Mucosa of rectum (tissue), 2 donors: ENCODE measurements around the gene PRKG1.

Experiments used
- H3K27ac ChIP-seq, 2 donors: one replicate each; pipeline ENCODE4 v1.7.0; 2013; ENCODE audit warnings: inconsistent platforms in 2 of 2, low read depth in 2 of 2, low read length in 2 of 2
- H3K27me3 ChIP-seq, 2 donors: one replicate each; pipeline ENCODE4 v1.7.0; 2013; ENCODE audit warnings: low read length in 2 of 2; ENCODE audit not compliant: control insufficient read depth in 2 of 2, insufficient read depth in 2 of 2
- H3K36me3 ChIP-seq, 2 donors: one replicate each; pipeline ENCODE4 v1.7.0; 2013; ENCODE audit warnings: low read length in 2 of 2; ENCODE audit not compliant: control insufficient read depth in 2 of 2, insufficient read depth in 2 of 2
- H3K4me1 ChIP-seq, 2 donors: one replicate each; pipeline ENCODE4 v1.7.0; 2013; ENCODE audit warnings: low read length in 2 of 2, mild to moderate bottlenecking in 1 of 2; ENCODE audit not compliant: control insufficient read depth in 2 of 2, insufficient read depth in 2 of 2
- H3K4me3 ChIP-seq, 2 donors: one replicate each; pipeline ENCODE4 v1.7.0; 2013; ENCODE audit warnings: low read length in 2 of 2
- H3K9ac ChIP-seq, 2 donors: one replicate each; pipeline ENCODE4 v1.7.0; 2013; ENCODE audit warnings: low read length in 2 of 2, low read depth in 1 of 2, mild to moderate bottlenecking in 1 of 2
- H3K9me3 ChIP-seq, 2 donors: one replicate each; pipeline ENCODE4 v1.7.0; 2013; ENCODE audit warnings: low read length in 2 of 2; ENCODE audit not compliant: control insufficient read depth in 2 of 2
- donor health status: healthy.
- donor health status: Normal muscosa, but diverticular disease.

PRKG1 gene

DNA sequence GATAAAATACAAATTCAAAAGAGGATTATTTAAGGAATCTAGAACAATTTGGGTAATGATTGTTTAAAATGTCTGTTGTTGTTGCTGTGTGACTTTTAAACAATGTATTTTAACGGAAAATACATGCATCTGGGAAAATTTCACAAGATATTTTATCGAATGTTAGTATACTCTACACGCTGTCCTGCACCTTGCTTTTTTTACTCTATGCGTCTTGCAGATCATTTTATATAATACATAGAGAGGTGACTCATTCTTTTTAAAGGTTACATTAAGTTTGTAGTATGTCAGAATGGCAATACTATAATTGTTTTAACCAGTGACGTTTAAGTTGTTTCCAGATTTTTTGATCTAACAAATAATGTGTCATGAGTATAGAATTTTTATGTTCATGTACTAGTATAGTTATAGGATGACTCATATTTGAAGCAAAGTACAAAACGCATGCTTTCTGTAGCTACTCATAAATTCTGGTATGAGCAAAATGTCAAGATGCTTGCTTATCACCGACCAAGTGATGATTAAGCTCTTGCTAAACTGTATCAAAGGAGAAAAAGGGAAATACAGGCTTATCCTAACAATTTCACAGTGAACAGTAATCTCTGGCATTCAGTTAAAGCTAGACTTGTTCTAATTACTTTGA lies 1244.7 kb downstream of the PRKG1 start:
- Histone ChIP-seq H3K27me3 (peaks cover 7 to 17% of the 10 kb centered on the region in 2 donors), H3K9me3 (no peaks in the 10 kb centered on the region), H3K27ac (no peak overlapping the region), H3K9ac (no peak overlapping the region), H3K4me3 (no peak overlapping the region), H3K4me1 (peaks cover 5 to 9% of the 10 kb centered on the region in 2 donors), H3K36me3 (no peaks in the 10 kb centered on the region)

DNA sequence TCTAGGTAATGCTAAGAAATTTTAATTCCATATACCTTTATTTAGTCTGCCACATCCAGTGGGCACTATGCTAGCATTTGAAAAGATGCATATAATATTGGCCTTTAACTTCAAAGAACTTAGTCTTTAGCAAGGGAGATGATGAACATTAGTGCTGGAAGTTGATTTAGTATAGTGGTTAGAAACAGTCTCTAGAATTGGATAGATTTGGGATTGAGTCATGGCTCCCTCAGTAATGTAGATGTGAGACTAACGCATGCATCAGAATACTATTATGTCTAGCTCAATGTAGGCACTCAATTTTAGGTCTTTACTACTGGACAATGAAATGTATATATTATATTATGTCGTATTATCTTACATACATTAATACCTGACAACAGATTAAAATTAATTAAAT lies 1245.6 kb downstream of the PRKG1 start:
- H3K36me3 ChIP-seq, result no peaks in the 10 kb centered on the region
- no peak overlapping the region for H3K9ac ChIP-seq
- H3K4me1 ChIP-seq, result peaks cover 0 to under 1% of the 10 kb centered on the region in 2 donors
- H3K27me3 ChIP-seq, result peaks cover 7 to 12% of the 10 kb centered on the region in 2 donors
- no peaks in the 10 kb centered on the region for H3K9me3 ChIP-seq
- H3K4me3 ChIP-seq, result no peak overlapping the region
- H3K27ac ChIP-seq, result no peak overlapping the region

DNA sequence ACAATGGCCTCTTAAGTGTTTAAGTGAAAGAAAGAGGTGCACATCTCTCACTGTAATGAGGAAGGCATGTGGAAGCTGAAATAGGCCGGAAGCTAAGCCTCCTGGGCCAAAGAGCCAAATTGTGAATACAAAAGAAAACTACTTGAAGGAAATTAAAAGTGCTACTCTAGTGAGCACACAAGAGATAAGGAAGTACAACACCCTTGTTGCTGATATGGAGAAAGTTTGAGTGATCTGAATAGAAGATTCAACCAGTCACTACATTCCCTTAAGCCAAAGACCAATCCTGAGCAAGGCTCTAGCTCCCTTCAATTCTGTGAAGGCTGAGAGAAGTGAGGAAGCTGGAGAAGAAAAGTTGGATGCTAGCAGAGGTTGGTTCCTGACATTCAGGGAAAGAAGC lies 1248.0 kb downstream of the PRKG1 start:
- Histone ChIP-seq H3K9ac (no peak overlapping the region), H3K27ac (no peak overlapping the region), H3K9me3 (no peaks in the 10 kb centered on the region), H3K4me3 (no peak overlapping the region), H3K36me3 (no peaks in the 10 kb centered on the region), H3K27me3 (no peaks in the 10 kb centered on the region), H3K4me1 (no peaks in the 10 kb centered on the region)

DNA sequence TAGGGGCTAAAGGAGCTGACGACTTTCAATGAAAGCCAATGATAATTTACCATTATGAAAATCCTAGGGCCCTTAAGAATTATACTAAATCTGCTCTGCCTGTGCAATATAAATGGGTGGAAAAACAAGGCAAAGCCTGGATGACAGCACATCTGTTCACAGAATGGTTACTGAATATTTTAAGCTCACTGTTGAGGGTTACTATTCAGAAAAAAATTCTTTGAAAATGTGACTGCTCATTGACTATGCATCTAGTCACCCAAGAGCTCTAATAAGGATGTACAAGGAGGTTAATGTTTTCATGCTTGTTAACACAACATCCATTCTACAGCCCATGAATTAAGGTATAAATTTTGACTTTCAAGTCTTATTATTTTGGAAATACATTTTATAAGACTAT lies 1248.6 kb downstream of the PRKG1 start:
- Histone ChIP-seq H3K27me3 (no peaks in the 10 kb centered on the region), H3K27ac (no peak overlapping the region), H3K4me3 (no peak overlapping the region), H3K9ac (no peak overlapping the region), H3K4me1 (no peaks in the 10 kb centered on the region), H3K9me3 (no peaks in the 10 kb centered on the region), H3K36me3 (no peaks in the 10 kb centered on the region)

DNA sequence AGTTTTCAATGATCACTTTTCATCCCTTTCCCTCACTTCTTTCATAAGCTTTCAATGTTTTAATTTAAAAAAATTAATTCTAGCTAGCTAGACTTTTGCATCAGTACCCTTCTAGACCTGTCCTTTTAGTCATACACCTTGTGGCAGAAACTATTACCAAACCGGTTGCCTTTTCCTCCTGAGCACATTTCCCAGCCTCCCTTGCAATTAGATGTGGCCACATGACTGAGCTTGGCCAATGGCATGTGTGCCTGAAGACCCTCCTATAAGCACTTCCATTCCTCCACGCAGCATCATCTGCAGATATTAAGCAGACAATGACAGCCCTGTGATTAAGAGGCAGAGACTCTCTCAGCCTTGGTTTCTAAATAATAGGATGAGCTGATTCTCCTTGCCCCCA lies 1252.1 kb downstream of the PRKG1 start:
- H3K9me3 ChIP-seq, result no peaks in the 10 kb centered on the region
- H3K36me3 ChIP-seq, result no peaks in the 10 kb centered on the region
- H3K27ac ChIP-seq, result no peak overlapping the region
- no peak overlapping the region for H3K9ac ChIP-seq
- no peaks in the 10 kb centered on the region for H3K27me3 ChIP-seq
- no peaks in the 10 kb centered on the region for H3K4me1 ChIP-seq
- no peak overlapping the region for H3K4me3 ChIP-seq

DNA sequence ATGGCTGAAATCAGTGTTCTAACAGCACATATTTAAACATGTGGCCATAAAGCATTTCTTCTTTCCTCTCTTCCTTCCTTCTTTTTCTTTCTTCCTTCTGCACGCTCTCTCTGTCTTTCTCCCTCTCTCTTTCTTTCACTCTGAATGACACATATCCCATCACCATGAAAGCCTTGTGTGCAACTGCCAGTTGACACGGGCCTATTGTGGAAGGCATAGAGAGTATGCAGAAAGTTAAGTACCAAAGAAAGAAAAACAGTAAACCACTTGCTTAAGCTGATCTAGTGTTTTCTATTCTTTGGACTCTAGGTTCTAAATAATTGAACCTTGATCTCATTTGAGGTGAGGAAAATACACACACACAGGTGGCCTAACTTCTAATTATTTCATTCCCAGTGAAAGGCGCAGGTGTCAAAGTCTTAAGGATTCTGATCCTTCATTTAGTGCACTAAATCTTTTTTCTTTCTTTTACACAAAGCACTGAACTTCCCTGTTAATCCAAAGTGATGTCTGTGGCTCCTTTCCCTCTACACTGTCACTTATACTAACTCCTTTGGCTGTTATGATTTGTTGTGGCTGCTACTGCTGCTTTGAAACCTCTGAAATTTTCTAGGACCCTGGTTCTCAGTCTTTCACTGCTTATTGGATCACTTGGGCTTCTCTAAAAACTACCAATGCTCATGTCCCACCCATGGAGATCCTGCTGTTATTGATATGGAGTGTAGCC lies 1257.5 kb downstream of the PRKG1 start:
- H3K4me3 ChIP-seq, result no peak overlapping the region

DNA sequence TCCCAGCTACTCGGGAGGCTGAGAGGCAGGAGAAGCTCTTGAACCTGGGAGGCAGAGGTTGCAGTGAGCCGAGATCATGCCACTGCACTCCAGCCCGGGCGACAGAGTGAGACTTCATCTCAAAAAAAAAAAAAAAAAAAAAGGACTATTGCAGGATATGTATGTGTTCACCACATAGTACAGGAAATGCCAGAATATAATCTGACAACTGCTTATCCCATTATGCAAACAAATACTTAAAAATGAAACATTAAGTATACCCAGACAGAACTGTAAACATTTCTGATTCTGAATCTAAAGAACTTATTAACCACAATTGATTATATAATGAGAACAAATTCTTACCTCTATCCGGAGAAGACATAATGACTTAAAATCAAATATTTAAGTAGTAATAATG lies 1258.5 kb downstream of the PRKG1 start:
- Histone ChIP-seq H3K4me1 (no peaks in the 10 kb centered on the region), H3K9ac (no peak overlapping the region), H3K4me3 (no peak overlapping the region), H3K27ac (no peak overlapping the region), H3K9me3 (no peaks in the 10 kb centered on the region), H3K36me3 (no peaks in the 10 kb centered on the region), H3K27me3 (no peaks in the 10 kb centered on the region)

More for the DNA sequence above, 1257.5 kb downstream of the PRKG1 start:
- no peaks in the 10 kb centered on the region for H3K9me3 ChIP-seq
- no peaks in the 10 kb centered on the region for H3K4me1 ChIP-seq
- no peak overlapping the region for H3K27ac ChIP-seq
- H3K36me3 ChIP-seq, result no peaks in the 10 kb centered on the region
- H3K27me3 ChIP-seq, result no peaks in the 10 kb centered on the region
- no peak overlapping the region for H3K9ac ChIP-seq

DNA sequence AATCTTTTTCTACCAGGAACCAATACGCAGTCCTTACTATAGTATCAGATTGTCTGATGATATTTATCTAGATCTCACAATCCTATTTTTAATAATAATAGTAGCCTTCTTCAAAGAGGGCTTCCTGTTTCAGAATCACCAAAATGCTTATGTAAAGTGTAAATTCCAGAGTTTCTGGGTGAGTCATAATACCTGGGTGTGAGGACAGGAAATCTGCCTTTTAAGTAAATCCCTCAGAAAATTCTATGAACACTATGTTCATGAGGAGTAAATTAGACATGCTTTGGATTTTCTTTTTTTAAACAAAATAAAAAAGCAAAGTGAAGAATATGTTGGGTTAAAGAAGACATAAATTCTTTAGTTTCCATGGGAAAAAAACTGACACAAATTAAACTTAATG lies 1260.3 kb downstream of the PRKG1 start:
- Histone ChIP-seq H3K9me3 (no peaks in the 10 kb centered on the region), H3K4me1 (no peaks in the 10 kb centered on the region), H3K36me3 (no peaks in the 10 kb centered on the region), H3K4me3 (no peak overlapping the region), H3K27ac (no peak overlapping the region), H3K27me3 (no peaks in the 10 kb centered on the region), H3K9ac (no peak overlapping the region)

DNA sequence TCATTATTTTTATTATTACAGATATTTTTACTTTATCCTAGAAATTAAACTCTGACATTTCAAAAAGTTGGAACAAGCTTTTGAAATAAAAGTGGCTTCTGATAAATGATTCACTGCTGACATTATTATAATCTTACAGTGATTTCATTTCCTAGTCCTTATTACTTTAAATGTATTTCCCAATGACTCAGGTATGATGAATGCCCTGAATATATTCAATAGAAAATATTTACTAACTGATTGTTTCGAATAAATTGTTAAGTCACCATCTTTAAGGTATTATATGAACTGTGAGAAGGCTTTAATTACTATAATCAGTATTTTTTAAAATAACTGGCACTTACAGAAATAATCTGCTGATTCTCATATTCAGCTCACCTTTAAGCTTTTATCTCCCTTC lies 1261.4 kb downstream of the PRKG1 start:
- Histone ChIP-seq H3K36me3 (no peaks in the 10 kb centered on the region), H3K9me3 (no peaks in the 10 kb centered on the region), H3K9ac (no peak overlapping the region), H3K4me3 (no peak overlapping the region), H3K27ac (no peak overlapping the region), H3K27me3 (no peaks in the 10 kb centered on the region), H3K4me1 (no peaks in the 10 kb centered on the region)

DNA sequence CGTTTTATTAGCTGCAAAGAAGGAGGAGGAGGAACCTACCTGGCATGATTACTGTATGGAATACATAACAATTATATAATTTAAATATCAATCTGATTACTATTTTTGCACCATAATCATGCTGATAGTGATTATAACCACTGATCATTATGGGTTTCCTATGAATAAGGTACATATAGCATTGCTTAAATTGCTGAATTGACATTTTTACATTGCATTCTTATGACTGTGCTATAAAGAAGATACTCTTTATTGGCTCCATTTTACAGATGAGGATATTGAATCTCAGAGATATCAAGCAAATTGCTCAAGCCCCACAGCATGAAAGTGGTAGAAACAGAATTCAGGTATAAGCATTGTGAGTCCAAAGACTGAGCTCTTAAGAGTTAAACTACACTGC lies 1262.9 kb downstream of the PRKG1 start:
- H3K27ac ChIP-seq, result no peak overlapping the region
- no peaks in the 10 kb centered on the region for H3K9me3 ChIP-seq
- no peaks in the 10 kb centered on the region for H3K4me1 ChIP-seq
- H3K36me3 ChIP-seq, result no peaks in the 10 kb centered on the region
- no peaks in the 10 kb centered on the region for H3K27me3 ChIP-seq
- no peak overlapping the region for H3K9ac ChIP-seq
- no peak overlapping the region for H3K4me3 ChIP-seq
